Nephron progenitor cell (in vitro differentiated cells): ENCODE results near the gene U2SURP.

Source experiments
- DNase-seq: peaks from one replicate; pipeline ENCODE4 v3.0.0; 2021
- H3K27ac Mint-ChIP-seq: 2 replicates; pipeline ENCODE4 v1.8.0; 2021; ENCODE audit warnings: mild to moderate bottlenecking, moderate library complexity, mixed read lengths
- H3K27me3 Mint-ChIP-seq: 2 replicates; pipeline ENCODE4 v1.8.0; 2021; ENCODE audit warnings: mild to moderate bottlenecking, low read depth, mixed read lengths; ENCODE audit not compliant: poor library complexity
- H3K36me3 Mint-ChIP-seq: 2 replicates; pipeline ENCODE4 v1.8.0; 2021; ENCODE audit warnings: low read depth, mixed read lengths
- H3K4me1 Mint-ChIP-seq: 2 replicates; pipeline ENCODE4 v1.8.0; 2021; ENCODE audit warnings: mixed read lengths
- H3K4me3 Mint-ChIP-seq: 2 replicates; pipeline ENCODE4 v1.8.0; 2021; ENCODE audit warnings: mild to moderate bottlenecking, moderate library complexity, mixed read lengths
- H3K9me3 Mint-ChIP-seq: 2 replicates; pipeline ENCODE4 v1.8.0; 2021; ENCODE audit warnings: mild to moderate bottlenecking, moderate library complexity, mixed read lengths
- TF ChIP-seq, protein P1 (sequence below): fragments of 200-600 bp; sonication (generic); IDR thresholded peaks from 2 replicates; pipeline ENCODE4 v1.5.0; 2021; ENCODE audit warnings: antibody characterized with exemption

The U2SURP gene

DNA sequence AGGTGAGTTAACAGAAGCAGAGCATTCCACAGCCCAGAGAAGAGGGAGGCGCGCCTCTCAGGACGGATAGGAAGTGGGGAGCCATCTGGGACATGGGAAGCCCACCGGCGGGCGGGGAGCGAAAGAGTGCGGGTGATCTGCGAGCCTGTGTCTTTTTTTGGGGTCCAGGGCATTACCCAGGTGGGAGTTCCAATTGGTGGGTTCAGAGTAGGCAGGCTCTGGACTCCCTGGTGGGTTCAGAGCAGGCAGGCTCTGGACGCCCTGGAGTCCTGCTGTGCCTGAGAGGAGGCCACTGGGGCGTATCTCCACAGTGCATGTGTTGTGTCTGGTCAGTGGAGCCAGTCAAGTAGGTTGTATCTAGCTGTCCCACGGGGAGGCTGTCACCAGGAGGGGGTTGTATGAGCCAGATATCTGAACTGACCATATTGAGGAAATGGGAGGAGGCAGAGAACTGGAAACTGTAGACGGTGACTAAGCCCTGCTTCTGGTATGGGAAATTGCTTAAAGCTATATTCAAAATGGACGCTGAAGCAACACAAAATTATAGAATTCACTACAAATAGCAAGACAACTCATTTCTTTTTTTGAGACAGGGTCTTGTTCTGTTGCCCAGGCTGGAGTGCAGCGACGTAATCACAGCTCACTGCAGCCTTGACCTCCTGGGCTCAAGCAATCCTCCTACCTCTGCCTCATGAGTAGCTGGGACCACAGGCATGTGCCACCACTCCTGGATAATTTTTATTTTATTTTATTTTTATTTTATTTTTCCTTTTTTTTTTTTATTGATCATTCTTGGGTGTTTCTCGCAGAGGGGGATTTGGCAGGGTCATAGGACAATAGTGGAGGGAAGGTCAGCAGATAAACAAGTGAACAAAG, 83.7 kb downstream of the U2SURP start:
- H3K27me3 Mint-ChIP-seq: no peaks in the 10 kb centered on the region
- H3K4me3 Mint-ChIP-seq: no peak overlapping the region
- peaks cover 27% of the 10 kb centered on the region for H3K9me3 Mint-ChIP-seq
- TF ChIP-seq, protein P1, sequence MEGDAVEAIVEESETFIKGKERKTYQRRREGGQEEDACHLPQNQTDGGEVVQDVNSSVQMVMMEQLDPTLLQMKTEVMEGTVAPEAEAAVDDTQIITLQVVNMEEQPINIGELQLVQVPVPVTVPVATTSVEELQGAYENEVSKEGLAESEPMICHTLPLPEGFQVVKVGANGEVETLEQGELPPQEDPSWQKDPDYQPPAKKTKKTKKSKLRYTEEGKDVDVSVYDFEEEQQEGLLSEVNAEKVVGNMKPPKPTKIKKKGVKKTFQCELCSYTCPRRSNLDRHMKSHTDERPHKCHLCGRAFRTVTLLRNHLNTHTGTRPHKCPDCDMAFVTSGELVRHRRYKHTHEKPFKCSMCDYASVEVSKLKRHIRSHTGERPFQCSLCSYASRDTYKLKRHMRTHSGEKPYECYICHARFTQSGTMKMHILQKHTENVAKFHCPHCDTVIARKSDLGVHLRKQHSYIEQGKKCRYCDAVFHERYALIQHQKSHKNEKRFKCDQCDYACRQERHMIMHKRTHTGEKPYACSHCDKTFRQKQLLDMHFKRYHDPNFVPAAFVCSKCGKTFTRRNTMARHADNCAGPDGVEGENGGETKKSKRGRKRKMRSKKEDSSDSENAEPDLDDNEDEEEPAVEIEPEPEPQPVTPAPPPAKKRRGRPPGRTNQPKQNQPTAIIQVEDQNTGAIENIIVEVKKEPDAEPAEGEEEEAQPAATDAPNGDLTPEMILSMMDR: no peak
- peak overlapping the region; percentile 57 for H3K27ac Mint-ChIP-seq
- H3K36me3 Mint-ChIP-seq: peaks cover 20% of the 10 kb centered on the region
- H3K4me1 Mint-ChIP-seq: peaks cover 11% of the 10 kb centered on the region
- DNase-seq: no peak

DNA sequence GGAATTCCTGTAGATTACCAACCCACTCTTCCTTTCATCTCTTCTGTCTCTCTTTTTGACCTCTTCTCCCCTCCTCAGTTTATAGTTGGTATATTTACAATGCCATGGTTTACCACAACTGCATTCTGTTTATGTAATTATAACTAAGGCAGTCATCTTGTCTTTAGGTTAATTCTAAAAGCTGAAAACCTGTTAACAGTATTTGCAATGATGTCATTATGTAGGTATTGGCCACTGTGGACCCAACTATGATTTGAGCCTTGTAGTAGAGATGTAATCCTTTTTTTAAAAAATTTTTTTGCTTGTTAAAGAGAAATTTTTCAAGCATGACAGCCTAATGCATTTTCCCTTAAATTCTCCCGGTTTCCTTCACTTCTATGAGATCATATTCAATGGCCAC, 87.5 kb downstream of the U2SURP start:
- TF ChIP-seq, protein P1: no peak
- Mint-ChIP-seq H3K36me3 (peaks cover 20% of the 10 kb centered on the region), H3K9me3 (peaks cover 27% of the 10 kb centered on the region), H3K27ac (no peak overlapping the region), H3K4me3 (no peak overlapping the region), H3K27me3 (no peaks in the 10 kb centered on the region), H3K4me1 (peaks cover 8% of the 10 kb centered on the region)
- DNase-seq: no peak

DNA sequence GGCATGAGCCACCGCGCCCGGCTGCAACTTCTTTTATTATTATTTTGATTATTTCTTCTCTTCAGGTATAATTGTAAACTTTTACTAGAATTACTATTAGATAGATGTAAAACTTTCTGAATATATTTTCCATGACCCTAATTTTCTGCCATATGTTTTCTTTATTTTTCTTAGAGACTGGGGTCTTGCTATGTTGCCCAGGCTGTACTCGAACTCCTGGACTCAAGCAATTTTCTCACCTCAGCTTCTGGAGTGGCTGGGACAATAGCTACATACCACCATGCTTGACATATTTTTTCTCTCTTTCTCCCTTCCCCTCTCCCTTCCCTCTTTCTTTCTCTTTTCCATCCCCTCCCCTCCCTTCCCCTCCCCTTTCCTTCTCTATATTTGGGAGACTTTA, 88.6 kb downstream of the U2SURP start:
- H3K9me3 Mint-ChIP-seq: peaks cover 20% of the 10 kb centered on the region
- no peak overlapping the region for H3K27ac Mint-ChIP-seq
- H3K4me1 Mint-ChIP-seq: peaks cover 6% of the 10 kb centered on the region
- TF ChIP-seq, protein P1: no peak
- no peak for DNase-seq
- no peaks in the 10 kb centered on the region for H3K27me3 Mint-ChIP-seq
- no peak overlapping the region for H3K4me3 Mint-ChIP-seq
- H3K36me3 Mint-ChIP-seq: peaks cover 14% of the 10 kb centered on the region

DNA sequence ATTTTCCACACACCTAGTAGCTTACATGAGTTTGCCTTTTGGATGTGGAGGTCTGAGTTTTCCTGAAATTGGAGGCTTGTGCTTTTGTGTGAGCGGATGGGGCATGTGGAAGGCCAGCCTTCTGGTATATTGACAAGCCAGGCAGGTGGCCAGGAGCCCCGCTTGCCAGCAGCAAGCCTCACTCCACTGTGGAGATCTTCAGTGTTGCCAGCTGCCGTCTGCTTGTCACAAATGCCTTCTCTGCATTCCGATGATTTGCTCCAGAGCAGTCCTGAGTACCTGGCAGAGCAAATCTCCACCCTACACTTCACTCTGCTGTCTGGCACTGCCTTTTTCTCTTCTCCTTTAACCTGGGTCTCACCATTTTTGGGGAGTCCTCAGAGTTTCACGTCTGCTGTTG, 89.1 kb downstream of the U2SURP start:
- Mint-ChIP-seq H3K4me1 (peaks cover 6% of the 10 kb centered on the region), H3K27me3 (no peaks in the 10 kb centered on the region), H3K4me3 (no peak overlapping the region), H3K27ac (no peak overlapping the region), H3K36me3 (peaks cover 11% of the 10 kb centered on the region), H3K9me3 (peaks cover 16% of the 10 kb centered on the region)
- TF ChIP-seq, protein P1: no peak
- no peak for DNase-seq

DNA sequence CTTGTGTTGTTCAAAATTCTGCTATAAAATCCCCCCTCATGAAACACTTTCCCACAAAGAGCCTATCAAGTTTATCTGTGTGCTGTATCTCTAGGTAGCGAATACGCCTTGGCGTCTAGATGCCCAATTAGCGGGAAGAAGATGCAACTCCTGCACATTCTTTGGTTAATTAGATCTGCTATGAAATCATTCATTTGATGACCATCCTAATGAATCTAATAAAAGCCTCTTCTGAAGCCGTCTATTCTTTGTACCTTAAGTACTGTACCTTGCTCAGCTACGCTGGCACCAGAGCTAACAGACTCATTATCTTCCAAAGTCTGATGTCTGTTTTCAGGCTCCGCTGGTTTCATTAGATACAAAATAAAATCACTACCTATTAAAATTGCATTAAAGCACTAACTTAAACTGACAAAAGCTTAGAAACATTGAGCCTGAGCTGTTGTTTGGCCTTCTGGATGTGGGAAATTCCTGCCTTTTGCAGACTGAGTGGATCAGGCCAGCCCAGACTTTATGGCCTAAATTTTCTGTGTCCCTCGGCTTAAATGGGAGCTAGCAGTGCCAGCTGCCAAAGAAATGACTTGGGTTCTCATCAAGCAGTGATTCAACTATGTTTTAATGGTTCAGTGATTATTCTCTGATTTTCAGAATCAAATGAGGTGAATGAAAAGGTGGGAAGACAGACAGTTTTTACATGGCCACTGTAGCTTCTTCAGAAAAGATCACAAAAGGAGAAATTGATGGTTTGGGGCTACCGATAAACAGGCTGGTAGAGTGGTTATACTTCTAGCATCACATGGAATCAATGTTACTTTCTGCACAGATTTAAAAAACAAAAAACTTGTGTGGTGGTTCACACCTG, 89.8 kb downstream of the U2SURP start:
- Mint-ChIP-seq H3K36me3 (peaks cover 11% of the 10 kb centered on the region), H3K27me3 (no peaks in the 10 kb centered on the region), H3K9me3 (peaks cover 20% of the 10 kb centered on the region), H3K4me3 (no peak overlapping the region), H3K4me1 (peaks cover 6% of the 10 kb centered on the region), H3K27ac (no peak overlapping the region)
- TF ChIP-seq, protein P1: no peak
- no peak for DNase-seq
